Thoracic aorta (tissue), 2 donors: ENCODE measurements around the gene SLC4A2. TPM values are rescaled to one million over a fixed set of nuclear protein-coding genes. Genes with fewer than 3 reads are reported as not detected.

ENCODE experiments used
- ATAC-seq: fragments of 150-250 bp; one replicate; pipeline ENCODE4 v1.8.0; 2017; ENCODE audit warnings: low read depth; ENCODE audit not compliant: insufficient number of reproducible peaks, low FRiP score
- DNase-seq: peaks from one replicate; pipeline ENCODE4 v3.0.0-alpha.2; 2020; ENCODE audit warnings: low spot score
- H3K27ac ChIP-seq, 2 donors: fragments of 200-600 bp; sonication (generic); 1 replicate in 1 of 2; 2 replicates in 1 of 2; pipeline ENCODE4 v1.5.1; 2016; ENCODE audit warnings: mild to moderate bottlenecking in 2 of 2, moderate library complexity in 2 of 2
- H3K27me3 ChIP-seq: fragments of 200-600 bp; sonication (generic); replicated peaks from 2 replicates; pipeline ENCODE4 v1.6.0; 2016; ENCODE audit warnings: mild to moderate bottlenecking; ENCODE audit not compliant: insufficient read depth
- H3K36me3 ChIP-seq: fragments of 200-600 bp; sonication (generic); one replicate; pipeline ENCODE4 v1.5.1; 2016
- H3K4me1 ChIP-seq, 2 donors: fragments of 200-600 bp; sonication (generic); 1 replicate in 1 of 2; 2 replicates in 1 of 2; pipeline versions ENCODE4 v1.5.1 to v1.6.0; 2016; ENCODE audit warnings: low read depth in 2 of 2, mild to moderate bottlenecking in 1 of 2; ENCODE audit not compliant: control insufficient read depth in 1 of 2
- H3K4me3 ChIP-seq: fragments of 200-600 bp; sonication (generic); 2 replicates; pipeline ENCODE4 v1.5.1; 2016; ENCODE audit warnings: mild to moderate bottlenecking
- H3K9me3 ChIP-seq: fragments of 200-600 bp; sonication (generic); 2 replicates; pipeline ENCODE4 v1.5.1; 2016
- total RNA-seq, 2 donors: library from RNA; depleted of rRNA; stranded (reverse); fragments of >200 nt; gene quantifications; one replicate each; pipeline versions ENCODE4 v1.1.0 to v1.2.3, GENCODE V29; 2016
- TF ChIP-seq, protein P1 (sequence below): fragments of 200-600 bp; sonication (generic); IDR thresholded peaks from one replicate; pipeline ENCODE4 v1.5.1; 2019; ENCODE audit warnings: antibody characterized with exemption

Gene SLC4A2
- total RNA-seq, 2 donors from 2014 or later = 89.1 to 119 TPM

DNA sequence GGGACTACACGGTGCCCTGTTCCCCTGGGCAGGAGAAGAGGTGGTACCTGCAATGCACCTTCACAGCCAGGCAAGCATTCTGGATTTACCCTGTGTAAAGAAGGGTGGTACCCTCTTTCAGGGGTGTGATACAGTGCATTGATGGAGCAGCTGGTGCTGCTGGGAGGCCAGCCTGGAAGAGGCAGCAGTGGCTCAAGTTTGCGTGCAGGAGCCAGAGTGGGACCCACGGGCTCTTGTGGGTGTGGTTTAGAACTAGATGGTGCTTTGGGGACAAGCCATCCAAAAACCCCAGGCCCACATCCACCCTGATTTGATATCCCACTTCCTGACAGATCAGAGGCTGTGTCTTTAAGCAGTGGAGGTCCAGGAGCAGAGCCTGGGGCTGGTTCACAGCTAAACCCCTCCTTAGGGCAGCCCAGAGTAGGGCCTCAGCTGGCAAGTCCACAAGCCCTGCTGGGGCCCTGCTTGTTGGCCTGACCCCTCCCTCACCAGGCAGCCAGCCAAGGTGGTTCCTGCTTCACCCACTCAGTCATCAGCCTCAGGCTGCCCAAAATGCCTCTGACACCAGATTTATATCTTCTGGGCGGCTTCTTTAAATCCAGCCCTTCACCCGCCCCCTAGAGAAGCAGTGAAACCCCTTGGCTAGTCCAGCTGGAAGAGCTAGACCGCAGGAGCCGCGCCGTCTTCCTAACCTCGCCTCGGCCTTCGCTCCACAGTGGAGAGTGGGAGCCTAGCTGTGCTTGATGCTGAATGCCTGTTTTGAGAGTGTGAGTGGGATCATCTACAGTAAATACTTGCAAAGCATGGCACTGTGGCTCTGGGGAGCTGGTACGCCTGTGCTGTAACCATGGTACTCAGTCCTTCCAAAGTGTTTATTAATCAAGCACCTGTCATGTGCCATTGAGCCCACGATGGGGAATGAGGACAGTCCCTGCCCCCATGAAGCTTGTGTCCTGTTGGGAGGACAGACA is 12.5 kb upstream of the SLC4A2 start:
- Histone ChIP-seq H3K27me3 (no peaks in the 10 kb centered on the region), H3K4me3 (no peak overlapping the region), H3K9me3 (no peaks in the 10 kb centered on the region), H3K27ac (no peak overlapping the region), H3K36me3 (peaks cover 7% of the 10 kb centered on the region), H3K4me1 (peaks cover 0 to 5% of the 10 kb centered on the region in 2 donors)
- TF ChIP-seq, protein P1, sequence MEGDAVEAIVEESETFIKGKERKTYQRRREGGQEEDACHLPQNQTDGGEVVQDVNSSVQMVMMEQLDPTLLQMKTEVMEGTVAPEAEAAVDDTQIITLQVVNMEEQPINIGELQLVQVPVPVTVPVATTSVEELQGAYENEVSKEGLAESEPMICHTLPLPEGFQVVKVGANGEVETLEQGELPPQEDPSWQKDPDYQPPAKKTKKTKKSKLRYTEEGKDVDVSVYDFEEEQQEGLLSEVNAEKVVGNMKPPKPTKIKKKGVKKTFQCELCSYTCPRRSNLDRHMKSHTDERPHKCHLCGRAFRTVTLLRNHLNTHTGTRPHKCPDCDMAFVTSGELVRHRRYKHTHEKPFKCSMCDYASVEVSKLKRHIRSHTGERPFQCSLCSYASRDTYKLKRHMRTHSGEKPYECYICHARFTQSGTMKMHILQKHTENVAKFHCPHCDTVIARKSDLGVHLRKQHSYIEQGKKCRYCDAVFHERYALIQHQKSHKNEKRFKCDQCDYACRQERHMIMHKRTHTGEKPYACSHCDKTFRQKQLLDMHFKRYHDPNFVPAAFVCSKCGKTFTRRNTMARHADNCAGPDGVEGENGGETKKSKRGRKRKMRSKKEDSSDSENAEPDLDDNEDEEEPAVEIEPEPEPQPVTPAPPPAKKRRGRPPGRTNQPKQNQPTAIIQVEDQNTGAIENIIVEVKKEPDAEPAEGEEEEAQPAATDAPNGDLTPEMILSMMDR = no peak
- no peak for ATAC-seq
- DNase-seq = no peak

DNA sequence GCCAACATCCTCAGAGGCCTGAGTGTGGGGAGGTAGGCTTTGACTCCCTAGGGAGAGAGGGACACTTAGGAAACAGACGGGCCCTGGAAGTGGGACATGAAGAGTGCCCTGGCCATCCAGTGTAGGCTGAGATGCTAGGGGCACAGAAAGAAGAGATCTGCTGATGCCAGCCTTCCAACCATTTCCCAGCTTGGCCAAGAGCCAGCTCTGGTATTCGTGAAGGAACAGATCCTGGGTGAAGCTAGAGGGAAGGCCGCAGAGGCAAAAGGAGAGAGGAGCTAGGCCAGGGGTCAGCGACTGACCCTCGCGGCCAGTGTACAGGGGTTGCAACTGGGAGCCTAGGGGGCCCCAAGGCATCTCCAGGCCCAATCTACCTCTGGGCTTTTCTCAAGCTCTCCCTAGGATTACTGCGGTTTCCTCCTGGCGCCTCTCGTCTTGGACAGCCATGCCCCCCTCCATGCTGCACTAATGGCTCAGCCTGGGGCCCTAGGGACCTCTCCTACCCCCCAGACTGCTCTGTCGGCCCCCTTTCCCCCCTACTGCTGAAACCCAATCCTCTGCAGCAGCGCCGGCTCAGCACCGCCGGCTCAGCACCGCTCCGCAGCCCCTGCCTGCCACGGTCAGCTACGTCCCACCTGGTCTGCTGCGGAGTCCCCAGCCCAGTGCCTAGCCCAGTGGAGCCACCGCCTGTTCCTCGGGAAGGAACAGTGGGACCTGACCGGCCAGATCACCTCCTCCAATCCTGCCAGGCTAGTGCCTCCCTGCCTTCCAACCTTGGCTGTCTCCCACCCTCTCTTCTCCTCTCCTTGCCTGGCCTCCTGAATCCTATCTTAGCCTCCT is 11.2 kb upstream of the SLC4A2 start, which contains the start of gene ASIC3:
Gene ASIC3 (plus strand): TSS at position 556 of the 840 bp plus-strand sequence. CDS start 355 bp downstream, outside the sequence.
- Histone ChIP-seq H3K4me3 (no peak within 1 kb of the TSS), H3K27ac (no peak within 1 kb of the TSS), H3K4me1 (peaks cover 0 to 5% of the 10 kb centered on the region in 2 donors), H3K27me3 (no peaks in the 10 kb centered on the region), H3K36me3 (peaks cover 1% of the 10 kb centered on the region), H3K9me3 (no peaks in the 10 kb centered on the region)
- ATAC-seq (no peak), DNase-seq (no peak)
- TF ChIP-seq, protein P1 = no peak

DNA sequence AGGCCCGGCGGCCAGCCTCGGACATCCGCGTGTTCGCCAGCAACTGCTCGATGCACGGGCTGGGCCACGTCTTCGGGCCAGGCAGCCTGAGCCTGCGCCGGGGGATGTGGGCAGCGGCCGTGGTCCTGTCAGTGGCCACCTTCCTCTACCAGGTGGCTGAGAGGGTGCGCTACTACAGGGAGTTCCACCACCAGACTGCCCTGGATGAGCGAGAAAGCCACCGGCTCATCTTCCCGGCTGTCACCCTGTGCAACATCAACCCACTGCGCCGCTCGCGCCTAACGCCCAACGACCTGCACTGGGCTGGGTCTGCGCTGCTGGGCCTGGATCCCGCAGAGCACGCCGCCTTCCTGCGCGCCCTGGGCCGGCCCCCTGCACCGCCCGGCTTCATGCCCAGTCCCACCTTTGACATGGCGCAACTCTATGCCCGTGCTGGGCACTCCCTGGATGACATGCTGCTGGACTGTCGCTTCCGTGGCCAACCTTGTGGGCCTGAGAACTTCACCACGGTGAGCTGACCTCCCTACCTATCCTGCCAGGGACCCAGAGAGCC is 10.4 kb upstream of the SLC4A2 start:
- TF ChIP-seq, protein P1 = no peak
- Histone ChIP-seq H3K9me3 (no peaks in the 10 kb centered on the region), H3K27ac (no peak overlapping the region), H3K4me3 (no peak overlapping the region), H3K4me1 (peaks cover 0 to 5% of the 10 kb centered on the region in 2 donors), H3K27me3 (no peaks in the 10 kb centered on the region), H3K36me3 (no peaks in the 10 kb centered on the region)
- ATAC-seq (no peak), DNase-seq (no peak)

DNA sequence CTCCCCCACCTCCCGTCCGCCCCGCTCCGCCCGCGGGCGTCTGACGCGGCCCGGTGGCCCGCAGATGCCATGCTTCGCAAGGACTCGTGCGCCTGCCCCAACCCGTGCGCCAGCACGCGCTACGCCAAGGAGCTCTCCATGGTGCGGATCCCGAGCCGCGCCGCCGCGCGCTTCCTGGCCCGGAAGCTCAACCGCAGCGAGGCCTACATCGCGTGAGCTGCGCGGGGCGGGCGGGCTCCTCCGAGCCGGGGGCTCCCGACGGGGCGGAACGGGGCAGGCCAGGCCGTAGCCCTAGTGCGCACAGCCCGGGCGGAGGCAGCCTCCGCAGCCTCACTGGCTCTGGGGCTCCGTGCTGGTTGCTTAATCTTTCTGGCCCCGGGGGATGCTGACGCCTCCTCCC is 8.3 kb upstream of the SLC4A2 start:
- no peak for DNase-seq
- Histone ChIP-seq H3K36me3 (no peaks in the 10 kb centered on the region), H3K4me3 (peak overlapping the region; percentile 41), H3K4me1 (peaks cover 0 to 5% of the 10 kb centered on the region in 2 donors), H3K27ac (no peak overlapping the region), H3K9me3 (no peaks in the 10 kb centered on the region), H3K27me3 (no peaks in the 10 kb centered on the region)
- TF ChIP-seq, protein P1 = no peak
- ATAC-seq = no peak
